ENCODE results near the gene KCNJ6.
"Not testable (repeated sequence)": the region's sequence is repeated elsewhere in the genome, so short reads cannot be mapped to it uniquely, and the experiment has no call there.

The KCNJ6 gene

DNA sequence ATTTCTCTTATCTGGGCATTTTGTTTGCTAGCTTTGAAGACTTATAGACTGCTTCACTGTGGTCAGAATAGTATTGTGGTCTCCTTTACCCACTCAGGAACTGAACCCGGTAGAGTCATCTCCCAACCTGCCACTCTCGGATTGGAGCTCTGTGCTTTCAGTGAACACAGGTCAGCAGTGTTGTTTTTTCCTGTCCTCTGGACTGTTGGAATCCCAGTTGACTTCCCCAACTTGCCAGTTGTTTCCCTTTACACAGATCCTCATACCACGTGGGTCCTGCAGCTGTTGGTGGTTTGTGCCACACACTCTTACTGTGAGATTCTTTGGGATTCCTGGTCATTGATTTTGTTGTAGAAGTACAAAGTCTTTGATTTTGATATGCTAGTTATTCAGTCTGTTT lies 335.6 kb downstream of the KCNJ6 start:
- H3K4me3 ChIP-seq (ENCODE audit: low read depth in 1 of 2, low read length in 1 of 2) = no peak overlapping the region
- H3K27me3 ChIP-seq = peaks cover 6% of the 10 kb centered on the region
- no peaks in the 10 kb centered on the region for H3K4me1 ChIP-seq (ENCODE audit: control insufficient read depth in 1 of 2, insufficient read depth in 1 of 2, low read depth in 1 of 2, low read length in 1 of 2)
- peaks cover 6% of the 10 kb centered on the region for H3K9me3 ChIP-seq
- no peaks in the 10 kb centered on the region for H3K36me3 ChIP-seq
- TF ChIP-seq, protein P1, sequence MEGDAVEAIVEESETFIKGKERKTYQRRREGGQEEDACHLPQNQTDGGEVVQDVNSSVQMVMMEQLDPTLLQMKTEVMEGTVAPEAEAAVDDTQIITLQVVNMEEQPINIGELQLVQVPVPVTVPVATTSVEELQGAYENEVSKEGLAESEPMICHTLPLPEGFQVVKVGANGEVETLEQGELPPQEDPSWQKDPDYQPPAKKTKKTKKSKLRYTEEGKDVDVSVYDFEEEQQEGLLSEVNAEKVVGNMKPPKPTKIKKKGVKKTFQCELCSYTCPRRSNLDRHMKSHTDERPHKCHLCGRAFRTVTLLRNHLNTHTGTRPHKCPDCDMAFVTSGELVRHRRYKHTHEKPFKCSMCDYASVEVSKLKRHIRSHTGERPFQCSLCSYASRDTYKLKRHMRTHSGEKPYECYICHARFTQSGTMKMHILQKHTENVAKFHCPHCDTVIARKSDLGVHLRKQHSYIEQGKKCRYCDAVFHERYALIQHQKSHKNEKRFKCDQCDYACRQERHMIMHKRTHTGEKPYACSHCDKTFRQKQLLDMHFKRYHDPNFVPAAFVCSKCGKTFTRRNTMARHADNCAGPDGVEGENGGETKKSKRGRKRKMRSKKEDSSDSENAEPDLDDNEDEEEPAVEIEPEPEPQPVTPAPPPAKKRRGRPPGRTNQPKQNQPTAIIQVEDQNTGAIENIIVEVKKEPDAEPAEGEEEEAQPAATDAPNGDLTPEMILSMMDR (IDR thresholded peaks at IDR 0.05) = no peak
- no peak overlapping the region for H3K27ac ChIP-seq

DNA sequence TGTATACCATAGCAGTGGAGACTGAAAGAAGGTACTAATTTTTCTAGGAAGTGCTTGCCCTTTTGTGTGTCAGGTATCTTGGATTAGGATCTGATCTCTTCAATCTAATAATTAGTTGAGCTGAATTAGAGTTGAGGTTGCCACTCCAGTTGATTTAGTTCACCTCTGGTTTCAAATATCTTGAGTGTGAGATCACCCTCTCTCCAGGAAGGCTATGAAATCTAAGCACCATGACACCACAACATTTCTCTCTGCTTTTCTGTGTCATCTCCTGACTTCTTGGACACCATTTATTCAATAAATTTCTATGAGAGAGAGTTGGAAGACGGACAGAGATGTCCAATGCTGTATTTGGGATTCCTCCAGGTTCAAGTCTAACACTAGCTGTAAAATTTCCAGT lies 336.9 kb downstream of the KCNJ6 start:
- no peak overlapping the region for H3K27ac ChIP-seq
- TF ChIP-seq, protein P1 (IDR thresholded peaks at IDR 0.05) = no peak
- H3K4me3 ChIP-seq (ENCODE audit: low read depth in 1 of 2, low read length in 1 of 2) = no peak overlapping the region
- H3K27me3 ChIP-seq = peaks cover 6% of the 10 kb centered on the region
- H3K9me3 ChIP-seq = peaks cover 6% of the 10 kb centered on the region
- no peaks in the 10 kb centered on the region for H3K4me1 ChIP-seq (ENCODE audit: control insufficient read depth in 1 of 2, insufficient read depth in 1 of 2, low read depth in 1 of 2, low read length in 1 of 2)
- H3K36me3 ChIP-seq = no peaks in the 10 kb centered on the region

DNA sequence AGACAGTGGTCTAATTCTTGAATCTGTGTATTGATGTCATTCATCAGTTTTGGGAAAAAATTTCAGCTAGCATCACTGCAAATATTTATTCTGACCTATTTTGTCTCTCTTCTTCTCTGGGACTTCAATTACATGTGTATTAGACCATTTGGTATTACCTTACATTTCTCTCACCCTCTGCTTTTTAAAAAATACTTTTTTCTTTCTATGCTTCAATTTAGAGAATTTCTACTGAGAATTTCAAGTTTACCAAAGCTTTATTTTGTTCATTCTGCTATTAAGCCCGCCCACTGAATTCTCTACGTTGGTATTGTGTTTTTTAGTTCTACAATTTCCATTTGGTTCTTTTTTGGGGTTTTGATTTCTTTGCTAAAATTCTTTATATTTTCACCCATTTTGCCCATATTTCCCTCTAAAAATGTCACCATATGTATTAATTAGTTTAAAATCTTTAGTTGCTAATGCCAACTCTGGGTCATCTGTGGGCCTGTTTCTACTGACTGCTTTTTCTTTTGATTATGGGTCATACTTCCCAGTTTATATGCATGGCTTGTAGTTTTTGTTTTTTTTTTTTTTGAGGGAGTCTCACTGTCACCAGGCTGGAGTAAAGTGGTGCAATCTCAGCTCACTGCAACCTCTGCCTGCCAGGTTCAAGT lies 337.7 kb downstream of the KCNJ6 start:
- Histone ChIP-seq H3K9me3 (peaks cover 6% of the 10 kb centered on the region), H3K27ac (no peak overlapping the region), H3K27me3 (peaks cover 6% of the 10 kb centered on the region), H3K4me3 (ENCODE audit: low read depth in 1 of 2, low read length in 1 of 2) (no peak overlapping the region), H3K4me1 (ENCODE audit: control insufficient read depth in 1 of 2, insufficient read depth in 1 of 2, low read depth in 1 of 2, low read length in 1 of 2) (no peaks in the 10 kb centered on the region), H3K36me3 (no peaks in the 10 kb centered on the region)
- TF ChIP-seq, protein P1 (IDR thresholded peaks at IDR 0.05) = no peak

DNA sequence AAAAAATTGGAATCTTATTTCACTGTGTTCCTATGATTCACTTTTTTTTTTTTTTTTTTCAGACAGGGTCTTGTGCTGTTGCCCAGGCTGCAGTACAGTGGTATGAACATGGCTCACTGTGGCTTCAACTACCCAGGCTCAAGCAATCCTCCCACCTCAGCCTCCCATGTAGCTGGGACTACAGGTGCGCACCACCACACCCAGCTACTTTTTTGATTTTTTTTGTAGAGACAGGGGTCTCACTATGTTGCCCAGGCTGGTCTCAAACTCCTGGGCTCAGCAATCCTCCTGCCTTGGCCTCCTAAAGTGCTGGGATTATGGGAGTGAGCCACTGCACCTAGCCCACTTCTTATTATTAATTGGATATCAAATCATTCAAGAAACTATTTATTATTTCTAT lies 339.3 kb downstream of the KCNJ6 start:
- not testable (repeated sequence) for H3K9me3 ChIP-seq; H3K36me3 ChIP-seq; H3K27ac ChIP-seq; H3K4me1 ChIP-seq (ENCODE audit: control insufficient read depth in 1 of 2, insufficient read depth in 1 of 2, low read depth in 1 of 2, low read length in 1 of 2); H3K27me3 ChIP-seq; H3K4me3 ChIP-seq (ENCODE audit: low read depth in 1 of 2, low read length in 1 of 2)

DNA sequence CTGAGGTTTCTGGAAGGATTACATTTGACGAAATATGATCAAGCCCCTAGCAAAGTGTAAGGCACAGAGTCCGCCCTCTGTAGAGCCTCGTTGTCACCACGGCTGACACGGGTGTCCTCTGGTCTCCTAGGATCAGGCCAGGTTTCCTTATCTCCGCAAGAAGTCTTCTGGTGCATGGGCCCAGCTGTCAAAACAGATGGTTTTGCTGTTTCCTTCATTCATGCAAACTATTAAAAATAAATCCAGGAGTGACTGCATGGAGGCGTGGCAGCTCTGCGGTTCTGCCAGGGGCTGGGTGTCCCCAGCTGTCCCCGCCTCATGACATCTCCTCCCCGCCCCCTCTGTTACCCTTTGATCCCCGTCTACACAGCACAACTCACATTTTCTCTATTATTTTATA lies 340.7 kb downstream of the KCNJ6 start:
- no peak overlapping the region for H3K27ac ChIP-seq
- TF ChIP-seq, protein P1 (IDR thresholded peaks at IDR 0.05) = no peak
- H3K27me3 ChIP-seq = peaks cover 3% of the 10 kb centered on the region
- H3K4me1 ChIP-seq (ENCODE audit: control insufficient read depth in 1 of 2, insufficient read depth in 1 of 2, low read depth in 1 of 2, low read length in 1 of 2) = no peaks in the 10 kb centered on the region
- H3K4me3 ChIP-seq (ENCODE audit: low read depth in 1 of 2, low read length in 1 of 2) = no peak overlapping the region
- H3K36me3 ChIP-seq = no peaks in the 10 kb centered on the region
- peaks cover 6% of the 10 kb centered on the region for H3K9me3 ChIP-seq

DNA sequence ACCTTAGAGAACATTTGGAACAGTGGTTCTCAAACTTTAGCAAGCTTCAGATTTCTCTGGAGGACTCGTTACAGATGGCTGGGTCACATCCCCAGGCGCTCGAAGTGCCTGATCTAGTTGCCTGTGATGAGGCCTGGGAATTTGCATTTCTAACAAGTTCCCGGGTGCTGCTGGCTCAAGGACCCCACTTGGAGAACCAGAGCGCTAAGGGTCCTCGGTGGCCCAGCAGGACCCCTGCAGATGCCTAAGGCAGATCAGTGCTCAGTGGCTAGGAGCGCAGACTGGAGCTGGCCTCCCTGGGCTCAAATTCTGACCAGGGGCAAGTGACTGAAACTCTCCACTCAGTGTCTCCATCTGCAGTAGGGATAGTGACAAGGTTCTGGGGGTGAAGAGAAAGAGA lies 341.5 kb downstream of the KCNJ6 start:
- no peak overlapping the region for H3K27ac ChIP-seq
- no peaks in the 10 kb centered on the region for H3K36me3 ChIP-seq
- H3K4me3 ChIP-seq (ENCODE audit: low read depth in 1 of 2, low read length in 1 of 2) = no peak overlapping the region
- no peaks in the 10 kb centered on the region for H3K4me1 ChIP-seq (ENCODE audit: control insufficient read depth in 1 of 2, insufficient read depth in 1 of 2, low read depth in 1 of 2, low read length in 1 of 2)
- H3K27me3 ChIP-seq = peaks cover 5% of the 10 kb centered on the region
- H3K9me3 ChIP-seq = peaks cover 6% of the 10 kb centered on the region
- TF ChIP-seq, protein P1 (IDR thresholded peaks at IDR 0.05) = no peak
